ENCODE data around the gene FLNC. TPM values are rescaled to one million over a fixed set of nuclear protein-coding genes. Genes with fewer than 3 reads are reported as not detected.

FLNC gene
- total and polyA plus RNA-seq, 2 donors (not counting 3 experiments of a cell fraction or from before 2014, with no cell fraction given): 19.5 to 81.9 TPM

DNA sequence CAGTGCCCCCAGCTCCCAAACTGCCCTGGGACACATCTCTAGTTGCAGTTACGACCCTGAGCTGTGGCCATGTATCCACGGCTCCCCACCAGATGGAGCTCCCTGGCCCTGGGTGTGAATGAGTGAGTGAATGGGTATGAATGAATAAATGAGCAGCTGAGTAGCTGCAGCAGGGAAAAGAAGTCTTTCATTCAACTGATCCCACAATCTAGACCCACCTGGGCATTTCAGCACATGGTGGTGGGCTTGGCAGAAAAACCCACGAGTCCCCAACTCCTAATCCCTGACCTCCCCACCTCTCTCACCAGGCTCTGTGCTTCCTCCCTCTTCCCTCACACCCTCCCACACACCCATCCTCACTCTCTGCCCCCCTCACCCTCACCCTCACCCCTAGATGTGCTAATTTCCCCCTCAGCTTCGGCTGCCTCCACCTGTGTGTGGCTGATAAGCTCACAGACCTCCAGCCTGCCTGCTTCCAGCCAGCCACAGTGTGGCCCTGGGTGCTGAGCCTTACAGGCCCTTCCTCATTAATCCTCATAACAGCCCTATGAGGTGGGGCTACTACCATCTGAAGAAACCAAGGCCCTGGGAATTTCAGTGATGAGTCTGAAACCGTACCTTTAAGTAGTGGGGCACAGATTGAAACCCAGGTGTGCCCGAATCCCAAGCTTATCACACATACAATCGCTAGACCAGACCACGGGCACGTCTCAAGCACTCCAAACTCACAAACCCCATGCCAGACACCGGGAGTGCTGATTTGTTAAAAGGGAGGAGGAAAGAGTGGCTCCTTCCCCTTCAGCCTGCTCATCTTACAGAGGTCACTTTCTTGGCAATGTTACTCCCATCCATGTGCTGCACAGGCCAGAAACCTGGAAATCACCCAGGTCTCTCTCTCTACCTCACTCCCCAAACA, 30.2 kb downstream of the FLNC start:
- H3K4me3 ChIP-seq (replicated peaks in 1 of 3; ENCODE audit: insufficient read depth in 1 of 3, low read depth in 1 of 3, low read length in 3 of 3): no peak overlapping the region
- no peaks in the 10 kb centered on the region for H3K9me3 ChIP-seq (replicated peaks; ENCODE audit: control insufficient read depth, insufficient read depth, low read length)
- no peaks in the 10 kb centered on the region for H3K9me1 ChIP-seq (replicated peaks; ENCODE audit: control insufficient read depth, extremely low read depth, insufficient read depth, low read length)
- no peak overlapping the region for H2AFZ ChIP-seq (ENCODE audit: low read depth, low read length)
- intact Hi-C loops (cut with micrococcal nuclease): no loop called here
- H3K27ac ChIP-seq (ENCODE audit: insufficient read depth, low read depth, low read length): no peak overlapping the region
- TF ChIP-seq, protein P1, sequence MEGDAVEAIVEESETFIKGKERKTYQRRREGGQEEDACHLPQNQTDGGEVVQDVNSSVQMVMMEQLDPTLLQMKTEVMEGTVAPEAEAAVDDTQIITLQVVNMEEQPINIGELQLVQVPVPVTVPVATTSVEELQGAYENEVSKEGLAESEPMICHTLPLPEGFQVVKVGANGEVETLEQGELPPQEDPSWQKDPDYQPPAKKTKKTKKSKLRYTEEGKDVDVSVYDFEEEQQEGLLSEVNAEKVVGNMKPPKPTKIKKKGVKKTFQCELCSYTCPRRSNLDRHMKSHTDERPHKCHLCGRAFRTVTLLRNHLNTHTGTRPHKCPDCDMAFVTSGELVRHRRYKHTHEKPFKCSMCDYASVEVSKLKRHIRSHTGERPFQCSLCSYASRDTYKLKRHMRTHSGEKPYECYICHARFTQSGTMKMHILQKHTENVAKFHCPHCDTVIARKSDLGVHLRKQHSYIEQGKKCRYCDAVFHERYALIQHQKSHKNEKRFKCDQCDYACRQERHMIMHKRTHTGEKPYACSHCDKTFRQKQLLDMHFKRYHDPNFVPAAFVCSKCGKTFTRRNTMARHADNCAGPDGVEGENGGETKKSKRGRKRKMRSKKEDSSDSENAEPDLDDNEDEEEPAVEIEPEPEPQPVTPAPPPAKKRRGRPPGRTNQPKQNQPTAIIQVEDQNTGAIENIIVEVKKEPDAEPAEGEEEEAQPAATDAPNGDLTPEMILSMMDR (IDR thresholded peaks at IDR 0.05; ENCODE audit: extremely low read depth in 1 of 2, insufficient read depth in 1 of 2, low read depth in 1 of 2, low read length in 2 of 2): no peak
- TF ChIP-seq MYC (IDR thresholded peaks at IDR 0.05; ENCODE audit: low read depth, low read length) (no peak), POLR2AphosphoS5 (IDR thresholded peaks at IDR 0.05; ENCODE audit: insufficient read depth, low read depth, low read length) (no peak), GATA2 (IDR thresholded peaks at IDR 0.05; ENCODE audit: insufficient read depth, insufficient read length, low read depth, low read length) (no peak), POLR2A (IDR thresholded peaks at IDR 0.05; ENCODE audit: low read depth, low read length) (no peak), EZH2 (IDR thresholded peaks at IDR 0.05; ENCODE audit: borderline replicate concordance, low read depth, low read length, severe bottlenecking) (no peak), FOS (IDR thresholded peaks at IDR 0.05; ENCODE audit: borderline replicate concordance, insufficient read depth, low read length) (no peak), JUN (IDR thresholded peaks at IDR 0.05; ENCODE audit: borderline replicate concordance, insufficient read depth, insufficient read length, low read depth) (no peak)
- TF ChIP-seq, protein P2, sequence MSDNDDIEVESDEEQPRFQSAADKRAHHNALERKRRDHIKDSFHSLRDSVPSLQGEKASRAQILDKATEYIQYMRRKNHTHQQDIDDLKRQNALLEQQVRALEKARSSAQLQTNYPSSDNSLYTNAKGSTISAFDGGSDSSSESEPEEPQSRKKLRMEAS (IDR thresholded peaks at IDR 0.05; ENCODE audit: insufficient read depth, insufficient read length): no peak
- dilution Hi-C loops (cut with MboI; ENCODE audit: extremely low pct_ligation_motif_present, low sequenced_read_pairs): no loop called here
- H3K27me3 ChIP-seq (ENCODE audit: control insufficient read depth in 2 of 2, insufficient read depth in 2 of 2, low read length in 2 of 2): no peaks in the 10 kb centered on the region
- no TSS peak for BruUV-seq (replicated peaks)
- FAIRE-seq: no peak
- H3K4me2 ChIP-seq (ENCODE audit: insufficient read depth, low read length): no peak overlapping the region
- H4K20me1 ChIP-seq (replicated peaks; ENCODE audit: control insufficient read depth, extremely low read depth, insufficient read depth, low read length): no peaks in the 10 kb centered on the region
- peaks cover 0 to 21% of the 10 kb centered on the region in 2 experiments for H3K36me3 ChIP-seq (ENCODE audit: control insufficient read depth in 2 of 2, extremely low read depth in 1 of 2, insufficient read depth in 2 of 2, low read length in 2 of 2)
- no peak for DNase-seq (ENCODE audit: low read depth, low spot score)
- POLR2A ChIA-PET: interaction anchor here (1.0 kb wide), 1 partner anchor 10 kb away, joined by 3 read pairs; no protein-coding TSS in a partner anchor
- CTCF ChIA-PET: interaction anchor here (0.6 to 1.5 kb wide), 8 partner anchors 10 to 230 kb away, joined by 3 to 18 read pairs (median 3); no protein-coding TSS in a partner anchor
- H3K79me2 ChIP-seq (ENCODE audit: control insufficient read depth, insufficient read depth, low read length): peaks cover 10% of the 10 kb centered on the region
- peaks cover 9% of the 10 kb centered on the region for H3K4me1 ChIP-seq (ENCODE audit: control insufficient read depth, extremely low read depth, insufficient read depth, low read length)
- H3K9ac ChIP-seq (replicated peaks; ENCODE audit: extremely low read depth, insufficient read depth, low read length): no peak overlapping the region

Measured in endothelial cell of umbilical vein (primary cell).